GM18502 (cell line): ENCODE data around the gene FKBP5.
"Not testable (repeated sequence)": the region's sequence is repeated elsewhere in the genome, so short reads cannot be mapped to it uniquely, and the experiment has no call there.

Experiments used
- ATAC-seq: cut with Tn5 transposase; IDR thresholded peaks from one replicate; pipeline ENCODE4 v1.9.1; 2021; ENCODE audit warnings: mild to moderate bottlenecking; ENCODE audit not compliant: unreplicated experiment, poor library complexity

The FKBP5 gene

DNA sequence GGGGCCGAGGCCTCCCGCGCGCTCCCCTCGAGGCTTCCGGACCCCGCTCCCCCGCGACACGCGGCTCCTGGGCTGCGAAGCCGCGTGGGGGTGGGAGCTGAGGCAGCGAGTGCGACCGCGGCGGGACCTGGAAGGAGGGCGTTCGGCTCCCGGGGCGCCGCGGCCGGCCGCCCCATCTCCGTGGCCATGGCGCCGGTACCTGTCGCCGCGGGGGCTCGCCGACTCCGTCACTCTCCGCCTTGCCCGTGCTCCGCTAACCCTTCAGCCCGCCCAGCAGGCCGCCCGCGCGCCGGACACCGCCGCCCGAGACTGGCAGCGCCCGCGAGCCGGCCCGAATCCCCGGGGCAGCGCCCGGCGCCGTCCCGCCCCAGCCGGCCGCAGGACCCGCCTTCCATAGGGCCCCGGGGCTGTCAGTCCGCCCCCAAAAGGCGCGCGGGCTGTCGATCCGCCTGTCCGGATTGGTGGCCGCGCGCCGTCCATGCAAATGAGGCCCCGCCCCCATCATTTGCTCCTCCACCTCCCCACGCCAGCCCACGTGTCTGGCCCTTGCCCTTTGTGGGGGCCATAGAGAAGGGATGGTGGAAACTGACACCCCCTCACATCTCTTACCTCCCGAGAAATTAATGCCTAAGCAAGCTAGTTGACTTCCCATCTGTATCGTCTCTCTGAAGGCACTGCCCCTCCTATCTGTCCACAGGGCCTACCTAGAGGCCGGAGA lies at the start of gene FKBP5:
Gene FKBP5, minus strand, starts transcription at position 311 of the 718 bp plus-strand sequence. CDS start 46,091 bp downstream, outside the sequence.
- peak; percentile 83 for ATAC-seq

DNA sequence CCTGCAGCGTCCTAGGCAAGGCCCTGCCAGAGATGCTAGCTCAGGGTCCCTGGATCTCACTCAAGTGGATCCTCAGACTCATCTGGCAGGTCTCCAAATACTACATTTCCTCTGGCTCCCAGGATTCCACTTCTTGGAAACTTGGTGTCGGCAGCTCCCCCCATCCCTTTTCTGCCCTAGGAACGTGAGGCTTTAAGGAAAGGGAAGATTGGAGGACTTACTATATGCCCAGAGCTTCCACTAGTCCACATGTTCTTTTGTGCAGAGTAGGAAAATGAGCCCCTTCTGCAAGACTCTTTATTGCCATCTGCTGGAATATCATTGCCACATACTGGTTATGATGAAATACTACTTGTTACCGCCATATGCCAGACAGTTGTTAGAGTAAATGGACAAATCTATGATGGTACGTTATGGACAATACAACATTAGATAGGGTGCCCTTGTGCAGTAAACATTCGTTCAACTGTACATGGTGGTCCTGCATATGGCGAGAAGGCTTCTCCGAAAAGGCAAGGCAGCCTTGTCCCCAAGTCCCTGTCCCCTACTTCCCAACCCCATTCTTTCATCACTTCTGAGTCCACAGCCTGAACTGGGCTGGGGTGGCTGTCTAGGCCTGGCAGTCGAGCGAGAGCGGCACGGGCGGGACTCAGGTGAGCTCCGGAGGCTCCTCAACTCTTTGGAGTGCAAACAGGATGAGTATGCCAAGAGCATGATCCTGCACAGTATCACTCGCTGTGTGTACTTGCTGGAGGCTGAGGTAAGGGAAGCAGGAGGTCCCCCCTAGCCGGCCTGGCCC lies 48.9 kb upstream of the FKBP5 start:
- ATAC-seq, result no peak

DNA sequence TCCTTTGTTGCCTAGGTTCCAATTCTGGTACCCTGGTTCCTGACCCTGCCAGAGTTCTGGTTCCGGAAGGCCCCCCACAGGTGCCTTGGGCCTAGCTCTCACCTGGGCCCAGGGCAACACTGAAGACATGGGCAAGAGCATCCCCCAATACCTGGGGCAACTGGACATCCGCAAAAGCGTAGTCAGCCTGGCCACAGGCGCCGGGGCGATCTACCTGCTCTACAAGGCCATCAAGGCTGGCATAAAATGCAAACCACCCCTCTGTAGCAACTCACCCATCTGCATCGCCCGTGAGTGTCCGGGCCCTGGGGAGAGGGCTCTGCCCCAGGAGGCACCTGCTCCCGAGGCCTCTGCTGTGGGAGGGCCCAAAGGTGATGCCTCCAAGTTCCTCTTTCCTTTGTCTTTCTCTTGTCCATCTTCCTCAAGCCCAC lies 48.3 kb upstream of the FKBP5 start, which contains the start of gene ARMC12:
Gene ARMC12, plus strand, starts transcription at position 51 of the 431 bp plus-strand sequence. Its CDS starts 77 bp downstream, at position 128.
- no peak for ATAC-seq

DNA sequence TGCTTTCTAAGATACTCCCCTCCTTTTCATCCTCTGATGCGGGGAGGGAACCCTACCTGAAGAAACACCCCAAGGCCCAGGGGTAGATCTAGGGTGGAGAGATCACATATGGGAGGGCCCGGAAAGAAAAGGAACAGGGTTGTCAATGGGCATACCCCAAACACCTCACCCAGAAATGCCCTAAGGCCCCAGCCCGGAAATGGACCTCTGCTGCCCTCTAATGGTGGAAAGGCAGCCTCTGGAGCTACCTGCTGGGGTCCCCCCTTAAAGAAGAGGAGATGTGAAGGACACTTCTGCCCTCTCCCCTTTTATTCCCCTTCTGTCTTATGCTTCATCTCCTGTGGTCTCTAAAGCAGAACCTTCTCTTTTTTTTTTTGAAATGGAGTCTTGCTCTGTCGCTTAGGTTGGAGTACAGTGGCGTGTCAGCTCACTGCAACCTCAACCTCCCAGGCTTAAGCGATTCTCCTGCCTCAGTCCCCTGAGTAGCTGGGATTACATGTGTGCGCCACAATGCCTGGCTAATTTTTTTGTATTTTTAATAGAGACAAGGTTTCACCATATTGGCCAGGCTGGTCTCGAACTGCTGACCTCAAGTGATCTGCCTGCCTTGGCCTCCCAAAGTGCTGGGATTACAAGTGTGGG lies 47.7 kb upstream of the FKBP5 start:
- ATAC-seq, result no peak

DNA sequence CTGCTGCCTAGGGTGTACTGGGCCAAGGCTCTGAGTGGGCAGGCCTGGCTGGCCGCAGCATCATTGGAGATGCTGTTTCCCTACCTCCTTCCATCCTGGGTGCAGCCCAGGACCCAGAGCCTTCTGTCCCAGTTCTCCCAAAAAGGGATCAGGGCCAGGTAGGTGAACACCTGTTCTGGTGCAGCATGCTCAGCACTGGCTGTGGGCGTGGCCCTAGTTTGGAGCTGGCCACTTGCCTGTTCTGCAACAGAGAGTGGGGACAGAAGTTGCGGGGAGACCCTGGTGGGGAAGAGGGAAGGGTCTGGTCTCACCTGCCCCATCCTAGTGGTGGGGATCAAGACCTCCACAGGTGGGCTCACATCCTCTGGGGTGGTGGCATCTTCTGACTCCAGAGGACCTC lies 46.7 kb upstream of the FKBP5 start:
- ATAC-seq, result no peak

DNA sequence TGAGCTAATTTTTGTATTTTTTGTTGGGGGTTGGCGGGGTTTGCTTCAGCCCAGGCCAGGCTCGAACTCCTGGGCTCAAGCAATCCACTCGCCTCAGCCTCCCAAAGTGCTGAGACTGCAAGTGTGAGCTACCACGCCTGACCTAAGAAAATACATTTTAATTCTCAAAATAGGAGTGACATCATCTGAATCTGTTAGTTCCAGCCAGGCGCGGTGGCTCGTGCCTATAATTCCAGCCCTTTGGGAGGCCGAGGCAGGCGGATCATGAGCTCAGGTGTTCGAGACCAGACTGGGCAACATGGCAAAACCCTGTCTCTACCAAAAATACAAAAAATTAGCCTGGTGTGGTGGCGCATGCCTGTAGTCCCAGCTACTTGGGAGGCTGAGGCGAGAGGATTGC lies 45.6 kb upstream of the FKBP5 start:
- ATAC-seq, result not testable (repeated sequence)

DNA sequence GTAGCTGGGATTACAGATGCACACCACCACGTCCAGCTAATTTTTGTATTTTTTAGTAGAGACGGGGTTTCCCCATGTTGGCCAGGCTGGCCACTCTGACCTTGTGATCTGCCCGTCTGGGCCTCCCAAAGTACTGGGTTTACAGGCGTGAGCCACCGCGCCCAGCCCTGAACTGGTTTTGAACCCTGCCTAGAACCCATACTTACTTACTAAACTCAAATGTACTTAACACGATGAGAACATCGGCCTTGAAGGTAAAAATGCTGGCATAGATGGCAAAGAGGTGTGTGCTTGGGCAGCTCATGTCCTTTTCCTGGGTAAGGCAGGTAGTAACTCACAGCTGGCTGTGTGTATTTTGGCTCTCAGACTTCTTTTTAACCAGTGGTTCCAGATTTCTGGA lies 44.9 kb upstream of the FKBP5 start:
- ATAC-seq, result no peak

DNA sequence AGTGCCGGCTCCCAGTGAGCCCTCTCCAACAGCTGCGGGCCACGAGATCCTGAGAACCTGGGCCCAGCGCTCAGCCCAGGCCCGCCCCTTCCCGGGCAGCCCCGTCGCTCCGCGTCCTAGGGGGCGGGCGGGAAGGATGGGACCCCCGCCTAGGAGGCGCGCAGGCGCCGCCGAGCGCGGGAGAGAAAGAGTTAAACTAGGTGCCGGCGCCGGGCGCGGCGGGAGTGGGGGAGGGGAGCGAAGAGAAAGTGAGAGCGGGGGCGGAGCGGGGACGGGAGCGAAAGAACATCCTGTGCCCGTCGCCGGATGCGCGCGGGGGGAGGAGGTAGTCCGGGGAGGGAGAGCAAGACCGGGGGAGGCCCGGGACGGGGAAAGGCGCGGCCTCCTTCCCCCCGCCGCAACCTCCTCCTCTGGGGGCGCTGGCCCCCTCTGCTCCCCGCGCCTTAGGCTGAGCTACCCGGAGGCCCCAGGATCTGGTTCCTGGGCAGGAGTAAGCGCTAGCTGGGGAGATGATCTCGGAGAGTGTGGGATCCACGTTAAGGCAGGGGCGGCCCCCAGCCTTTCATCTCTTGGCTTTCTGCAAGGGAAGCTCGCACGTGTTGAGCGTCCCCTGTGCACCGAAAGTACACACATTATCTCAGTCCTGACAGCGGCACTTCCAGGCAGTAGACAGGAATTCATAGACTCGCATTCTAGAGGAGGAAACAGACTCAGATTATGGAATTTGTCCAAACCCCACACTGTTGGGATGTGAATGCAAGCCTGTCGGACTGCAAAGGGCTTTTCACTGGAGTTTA lies 43.2 kb upstream of the FKBP5 start:
- peak; percentile 63 for ATAC-seq

DNA sequence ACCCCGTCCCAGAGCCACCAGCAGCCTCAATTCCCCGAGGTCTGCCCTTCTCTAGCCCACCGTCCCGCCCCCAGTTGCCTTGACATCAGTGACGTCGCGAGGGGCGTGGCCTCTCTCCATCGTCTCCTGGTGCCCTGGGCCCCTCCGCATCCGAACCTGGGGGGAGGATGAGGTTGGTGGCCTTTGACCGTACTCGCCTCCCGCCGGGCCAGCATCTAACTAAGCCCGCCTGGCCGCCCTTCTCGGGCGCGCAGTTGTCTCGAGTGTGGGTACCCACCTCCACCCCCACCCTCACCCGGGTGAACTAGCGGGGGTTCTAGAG lies 42.7 kb upstream of the FKBP5 start:
- peak; percentile 49 for ATAC-seq

DNA sequence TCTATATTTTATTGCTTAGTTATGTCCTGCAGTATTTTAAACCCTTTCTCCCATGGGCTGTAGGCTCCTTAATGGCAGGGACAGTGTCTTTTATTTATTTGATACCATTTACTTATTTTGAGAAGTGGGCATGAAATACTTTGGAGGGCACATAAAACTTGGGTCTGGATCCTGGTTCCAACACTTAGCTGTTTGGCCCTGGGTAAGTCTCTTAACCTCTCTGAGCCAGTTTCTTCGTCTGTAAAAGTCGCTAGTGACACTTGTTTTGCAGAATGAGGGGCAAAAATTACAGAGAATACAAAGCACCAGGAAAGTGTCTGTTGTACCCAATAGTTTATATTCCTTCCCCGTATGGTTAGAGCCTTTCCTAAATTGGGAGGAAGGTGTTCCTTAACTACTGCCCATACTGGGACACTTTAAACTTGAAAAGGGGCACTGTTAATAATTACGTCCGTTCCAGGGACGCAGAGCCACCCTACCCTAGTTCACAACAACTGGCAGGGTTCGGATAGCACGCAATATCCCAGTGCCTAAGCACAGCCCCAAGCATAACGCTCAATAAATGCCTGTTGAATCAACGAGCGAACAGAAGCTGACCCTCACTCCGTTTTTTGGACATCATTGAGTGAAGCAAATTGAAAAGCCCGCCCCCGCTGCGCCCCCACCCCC lies 42.2 kb upstream of the FKBP5 start:
- no peak for ATAC-seq

DNA sequence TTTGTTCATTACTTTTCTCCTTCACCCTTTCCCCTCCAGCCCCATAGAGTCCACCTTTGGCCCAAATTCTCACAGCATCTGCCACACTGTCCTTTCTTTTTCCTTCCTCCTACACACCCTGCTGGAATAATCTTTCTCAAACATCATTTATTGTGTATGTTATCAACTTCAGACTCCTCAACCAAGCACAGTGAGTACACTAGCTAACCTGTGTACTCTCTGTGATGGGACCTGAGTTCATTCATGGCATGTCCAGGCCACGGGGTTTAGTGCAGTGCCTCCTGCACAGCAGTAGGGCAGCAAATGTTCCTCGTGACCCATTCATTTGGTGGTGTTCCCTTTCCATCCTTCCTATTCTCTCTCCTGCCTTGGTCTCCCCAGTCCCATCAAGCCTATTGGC lies 41.0 kb upstream of the FKBP5 start:
- ATAC-seq, result no peak

DNA sequence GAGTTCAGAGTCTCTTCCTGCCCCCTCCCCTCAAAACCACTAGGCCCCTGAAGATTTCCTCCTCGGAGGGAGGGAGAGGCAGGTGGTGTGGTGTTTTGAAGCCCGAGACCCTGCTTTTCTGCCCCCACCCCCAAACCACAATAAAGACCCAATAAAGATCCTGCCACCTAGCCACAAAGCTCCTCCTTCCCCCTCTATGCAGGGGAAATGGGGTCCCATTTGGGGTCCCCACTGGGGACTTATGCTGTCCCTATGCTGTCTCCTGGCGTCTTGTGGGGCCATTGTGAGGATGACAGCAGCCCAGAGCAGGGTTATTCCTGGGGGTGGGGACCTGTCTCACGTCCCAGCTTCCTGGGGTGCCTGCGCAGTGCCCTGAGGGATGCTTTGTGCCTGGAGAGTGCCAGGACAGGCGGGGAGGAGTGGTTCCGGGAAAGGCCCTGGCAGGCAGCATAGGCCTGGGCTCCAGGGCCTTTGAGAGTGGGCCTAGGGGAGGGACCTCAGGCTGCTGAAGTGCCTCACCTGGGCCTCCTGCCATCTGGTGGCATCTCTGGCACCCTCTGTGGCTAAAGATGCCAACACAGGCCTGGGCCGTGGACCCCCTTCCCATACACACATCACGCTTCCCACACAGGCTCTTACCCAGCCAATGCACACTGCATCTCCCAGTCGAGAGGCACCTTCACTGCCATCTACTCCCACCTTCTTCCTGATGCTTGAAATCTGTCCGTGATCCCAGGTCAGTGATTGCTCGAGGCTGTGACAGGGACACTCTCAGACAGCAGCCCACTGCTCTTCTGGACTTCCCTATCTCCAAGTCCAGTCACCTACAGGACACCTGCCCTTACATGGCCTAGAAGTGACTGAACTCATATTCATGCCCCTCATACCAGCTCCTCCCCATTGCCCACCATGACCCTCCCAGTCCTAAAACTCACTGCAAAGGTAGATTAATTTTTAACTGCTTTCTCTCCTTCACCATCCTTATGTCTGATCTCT lies 40.3 kb upstream of the FKBP5 start:
- ATAC-seq, result no peak

DNA sequence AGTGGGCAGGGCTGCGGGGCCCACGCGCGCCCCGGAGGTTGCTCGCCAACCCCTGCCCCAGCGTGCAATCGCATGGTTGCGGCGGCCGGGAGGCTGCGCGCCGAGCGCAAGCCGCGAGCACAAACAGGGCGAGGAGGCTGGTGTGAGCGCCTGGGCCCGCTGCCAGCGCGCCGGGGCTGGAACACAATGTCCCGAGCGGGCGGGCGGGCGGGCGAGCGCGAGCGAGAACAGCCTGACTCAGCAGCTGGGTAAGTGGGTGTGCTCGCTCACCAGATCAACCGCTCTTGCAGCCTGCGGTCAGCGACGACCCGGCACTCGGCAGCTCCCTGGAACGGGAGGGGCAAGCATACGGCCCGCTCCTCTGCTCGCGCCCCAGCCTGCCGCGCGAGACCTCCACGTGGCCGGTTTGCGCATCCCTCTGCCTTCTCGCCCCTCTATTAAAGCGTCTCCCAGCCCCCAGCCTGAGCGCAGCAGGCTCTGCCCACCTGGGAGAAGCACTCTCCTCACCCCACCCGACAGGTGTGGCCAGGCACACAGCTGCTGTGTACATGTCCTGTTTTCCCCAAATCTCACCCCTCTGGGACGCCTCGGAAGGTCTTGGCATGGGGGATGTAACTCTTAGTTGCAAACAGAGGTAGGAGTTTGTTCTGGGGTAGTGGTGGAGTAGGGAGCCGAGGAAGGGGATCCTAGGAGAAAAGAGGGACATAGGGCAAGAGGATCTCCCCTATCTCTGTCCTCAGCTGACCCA lies 39.4 kb upstream of the FKBP5 start:
- peak; percentile 47 for ATAC-seq

DNA sequence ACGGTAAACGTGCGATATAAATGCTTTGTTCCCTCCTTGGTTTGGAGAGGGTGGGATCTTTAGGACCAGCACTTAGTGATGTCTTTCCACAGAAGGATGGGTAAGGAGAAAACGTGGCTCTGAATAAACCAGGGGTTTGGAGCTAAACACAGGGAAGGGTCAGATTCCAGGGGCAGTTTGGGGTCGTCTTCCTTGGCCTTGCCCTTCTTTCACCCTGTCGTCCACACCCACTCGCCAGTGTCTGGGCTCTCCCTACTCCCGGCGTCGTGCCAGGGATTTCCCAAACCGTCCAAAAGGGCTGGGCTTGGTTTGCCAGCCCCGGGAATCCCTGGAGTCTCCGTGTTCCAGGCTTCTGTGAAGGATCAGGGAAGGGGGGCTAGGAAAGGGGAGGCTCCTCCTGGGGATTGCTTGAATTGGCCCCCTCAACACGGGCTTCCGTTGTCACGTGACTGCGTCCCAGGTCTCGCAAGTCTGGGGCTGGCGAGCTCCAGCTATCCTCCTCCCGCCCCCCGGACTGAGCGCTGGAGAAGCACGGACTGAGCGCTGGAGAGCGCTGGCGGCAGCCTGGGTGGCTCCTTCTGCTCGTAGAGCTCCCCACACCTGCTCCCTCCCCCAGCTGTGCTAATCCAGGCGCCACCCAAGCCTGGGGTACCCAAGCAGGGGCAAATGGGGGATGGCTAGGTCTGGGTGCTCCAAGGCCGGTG lies 38.7 kb upstream of the FKBP5 start:
- no peak for ATAC-seq

DNA sequence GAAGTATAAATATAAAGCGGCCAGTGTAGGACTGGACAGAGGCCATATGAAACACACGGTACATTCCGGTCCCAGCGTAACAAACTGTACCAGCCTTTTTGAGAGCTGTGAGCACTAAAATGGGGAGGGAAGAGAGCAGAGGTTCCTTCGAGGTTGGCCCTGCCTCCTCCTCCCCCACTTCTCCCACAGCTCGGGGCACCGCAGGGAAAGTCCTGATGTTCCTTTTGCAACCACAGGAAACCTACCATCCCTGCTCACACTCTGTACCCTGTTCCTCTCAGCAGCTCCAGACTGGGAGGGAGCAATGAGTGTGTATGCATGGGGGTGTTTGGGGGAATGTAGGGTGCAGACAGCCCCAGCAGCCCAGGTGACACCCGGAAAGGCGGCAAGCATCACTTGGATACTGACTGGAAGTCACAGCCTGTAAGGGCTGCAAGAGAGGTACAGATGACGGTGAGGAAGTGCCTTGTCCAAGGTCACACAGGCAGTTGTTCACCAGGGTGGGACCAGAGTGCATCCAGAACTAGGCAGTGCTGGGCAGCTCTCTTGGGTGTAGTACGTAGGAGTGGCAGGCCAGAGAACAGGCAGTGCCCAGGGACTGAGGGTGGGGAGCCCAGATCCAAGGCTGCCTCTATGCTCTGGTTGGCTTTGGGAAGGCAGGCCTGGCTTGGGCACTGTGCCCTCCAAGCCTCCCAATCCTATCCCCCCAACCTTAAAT lies 37.2 kb upstream of the FKBP5 start:
- no peak for ATAC-seq

DNA sequence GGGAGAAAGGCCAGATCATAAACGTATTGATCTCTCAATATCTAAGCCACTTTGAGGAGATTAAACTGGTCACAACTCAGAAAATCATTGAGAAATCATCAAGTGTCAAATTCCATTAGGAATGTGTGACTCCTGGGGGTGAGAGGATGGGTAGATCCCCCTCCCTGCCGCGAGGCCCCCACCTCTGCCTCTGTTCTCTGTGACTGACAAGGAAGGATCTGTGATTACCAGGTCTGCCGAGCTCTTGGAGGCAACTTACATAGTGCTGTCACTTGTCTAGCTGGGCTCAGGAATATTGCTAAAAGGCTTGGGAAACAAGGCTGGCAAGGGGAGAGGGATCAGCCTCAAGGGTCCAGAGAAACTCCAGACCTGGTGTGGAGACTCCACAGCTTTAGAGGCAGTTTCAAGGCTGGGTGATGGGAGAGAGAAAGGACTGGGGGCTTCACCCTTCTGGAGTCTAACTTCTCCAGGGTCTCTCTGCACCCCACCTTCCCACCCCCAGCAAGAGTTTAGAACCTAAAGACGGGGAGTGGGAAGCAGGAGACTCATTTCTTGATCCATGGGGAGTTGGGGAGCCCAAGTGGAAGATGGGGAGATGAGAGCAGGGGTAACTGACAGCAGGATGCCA lies 36.5 kb upstream of the FKBP5 start:
- no peak for ATAC-seq
